Caki2 (cell line): ENCODE results near the gene SPDEF. TPM values are rescaled to one million over a fixed set of nuclear protein-coding genes. Genes with fewer than 3 reads are reported as not detected.

Source experiments
- DNase-seq: peaks from one replicate; pipeline ENCODE4 v3.0.0-alpha.2; 2015; ENCODE audit warnings: low read depth
- in situ Hi-C: cut with HindIII; loops from 2 replicates; pipeline ENCODE4 v1.10.0; 2016; ENCODE audit warnings: low sequenced_read_pairs, low pct_unique_long_range_greater_than_20kb, mixed read lengths
- total RNA-seq: library from RNA; depleted of rRNA; stranded (reverse); fragments of >200 nt; shearing (Covaris generic); gene quantifications from 2 replicates; pipeline ENCODE4 v1.2.3, GENCODE V29; 2014; ENCODE audit warnings: low replicate concordance; rRNA removed

SPDEF gene
- total RNA-seq, 1 experiment from 2014 or later: 0.24 TPM

DNA sequence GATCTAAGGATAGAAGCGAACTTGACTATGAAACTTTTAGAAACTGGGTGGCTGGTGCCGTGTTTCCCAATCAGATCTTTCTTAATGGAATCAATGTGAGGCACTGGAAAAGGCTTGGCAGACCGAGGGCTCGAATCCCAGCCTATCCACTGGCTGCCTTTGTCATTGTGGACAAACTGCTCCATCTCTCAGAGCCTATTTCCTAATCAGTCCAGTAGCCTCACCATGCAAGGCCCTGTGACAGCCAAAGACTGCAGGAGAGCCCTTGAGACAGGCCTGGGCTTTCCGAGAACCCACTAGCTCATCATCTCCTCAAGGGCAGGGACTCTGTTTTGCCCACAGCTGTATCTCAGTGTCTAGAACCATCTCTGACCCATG lies 43.4 kb downstream of the SPDEF start:
- in situ Hi-C loops: no loop called here

DNA sequence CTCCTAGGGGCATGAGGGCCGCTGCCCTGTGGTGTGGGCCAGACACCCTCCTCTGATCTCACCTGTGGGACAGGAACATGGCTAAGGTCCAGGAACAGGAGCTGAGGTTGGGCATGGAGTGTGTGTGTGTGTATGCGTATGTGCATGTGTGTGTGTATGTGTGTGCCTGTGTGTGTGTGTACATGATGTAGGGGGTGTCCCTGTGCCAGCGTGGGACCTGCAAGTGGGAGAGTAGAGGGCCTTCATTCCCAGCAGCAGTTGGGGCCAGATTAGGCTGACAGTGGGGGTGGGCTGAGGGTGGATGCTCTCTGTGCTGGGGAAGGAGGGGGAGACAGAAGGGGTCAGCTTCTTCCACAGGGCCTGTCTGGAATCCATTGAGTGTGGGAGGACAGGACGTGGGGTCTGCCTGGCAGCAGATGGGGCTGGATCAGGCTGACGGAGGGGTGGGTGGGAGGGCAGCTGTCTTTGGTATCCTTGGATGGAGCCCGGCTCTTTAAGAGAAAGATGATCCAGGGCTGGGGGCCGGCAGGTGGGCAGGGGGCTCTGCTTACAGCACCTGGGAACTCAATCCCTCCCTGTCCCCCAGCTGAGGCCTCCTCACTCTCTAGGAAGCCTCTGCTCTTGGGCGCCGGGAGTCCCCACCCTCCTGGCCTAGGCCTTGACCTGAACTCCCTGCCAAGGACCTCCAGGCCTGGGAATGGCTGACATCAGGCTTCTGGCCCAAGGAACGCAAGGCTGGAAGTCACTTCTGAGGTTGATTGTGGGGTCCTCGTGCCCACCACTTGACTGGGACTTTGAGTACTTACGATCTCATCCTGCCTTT lies 44.0 kb downstream of the SPDEF start:
- in situ Hi-C loops: no loop called here

More for the DNA sequence above, 43.4 kb downstream of the SPDEF start:
- DNase-seq: no peak

DNA sequence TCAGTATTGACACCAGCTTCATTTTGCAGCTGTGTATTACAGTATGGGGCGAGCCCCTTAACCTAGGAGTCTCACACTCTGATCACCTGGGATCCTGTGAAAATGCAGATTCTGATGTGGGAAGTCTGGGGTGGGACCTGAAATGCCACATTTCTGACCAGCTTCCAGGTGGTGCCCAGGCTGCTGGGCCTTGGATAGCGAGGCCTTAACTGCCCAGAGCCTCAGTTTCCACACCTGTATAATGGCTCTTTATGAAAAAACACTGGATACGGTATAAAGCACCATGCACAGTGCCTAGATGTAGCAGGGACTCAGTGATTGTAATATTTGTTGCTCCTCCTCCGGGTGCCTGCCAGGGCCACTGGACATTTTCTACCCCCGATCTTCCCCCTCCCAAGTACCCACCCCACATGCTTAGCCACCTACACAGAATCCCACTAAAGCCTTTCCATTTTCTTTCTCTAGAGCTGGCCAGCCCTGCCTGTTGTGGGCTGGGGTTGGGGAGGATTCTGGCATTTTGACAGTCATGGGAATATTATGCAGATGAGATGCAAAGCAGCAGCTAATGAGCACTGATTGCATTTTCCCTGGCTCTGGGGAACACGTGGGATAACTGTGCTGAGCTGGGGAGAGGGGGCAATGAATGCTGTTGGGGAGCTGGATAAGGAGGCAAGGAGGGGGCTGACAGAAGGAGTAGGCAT lies 44.8 kb downstream of the SPDEF start:
- DNase-seq: no peak
- in situ Hi-C loops: no loop called here

More for the DNA sequence above, 44.0 kb downstream of the SPDEF start:
- DNase-seq: no peak

DNA sequence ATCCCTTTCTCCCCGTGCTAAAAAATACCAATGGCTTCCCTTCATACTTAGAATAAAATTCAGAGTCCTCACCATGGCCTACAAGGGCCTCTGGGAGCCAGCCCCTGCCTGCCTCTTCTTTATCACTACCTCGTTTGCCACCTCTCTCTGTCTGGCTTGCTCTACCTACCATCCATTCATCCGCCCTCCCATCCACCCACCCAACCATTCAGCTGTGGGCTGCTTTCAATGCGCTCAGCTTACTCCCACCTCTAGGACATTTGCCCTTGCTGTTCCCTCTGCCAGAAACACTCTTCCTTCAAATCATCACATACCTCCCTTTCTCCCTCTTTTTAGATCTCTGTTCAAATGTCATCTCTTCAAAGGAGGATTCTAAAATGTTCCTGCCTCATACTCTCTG lies 45.8 kb downstream of the SPDEF start:
- DNase-seq: no peak
- in situ Hi-C loops: no loop called here

DNA sequence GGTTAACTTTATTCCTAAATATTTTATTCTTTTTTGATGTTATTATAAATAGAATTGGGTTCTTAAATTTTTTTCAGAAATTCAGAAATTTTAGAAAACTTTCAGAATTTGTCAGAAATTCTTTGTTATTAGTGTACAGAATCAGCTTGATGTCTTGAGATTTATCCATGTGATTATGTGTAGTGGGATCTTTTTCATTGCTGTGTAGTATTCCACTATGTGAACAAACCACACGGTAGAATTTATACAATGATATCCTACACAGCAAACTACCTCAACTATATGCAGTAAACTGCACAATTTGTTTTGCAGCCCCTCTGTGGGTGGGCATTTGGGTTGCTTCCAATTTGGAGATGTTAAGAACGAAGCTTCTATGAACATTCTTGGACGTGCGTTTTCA lies 46.3 kb downstream of the SPDEF start:
- in situ Hi-C loops: no loop called here
- DNase-seq: no peak

DNA sequence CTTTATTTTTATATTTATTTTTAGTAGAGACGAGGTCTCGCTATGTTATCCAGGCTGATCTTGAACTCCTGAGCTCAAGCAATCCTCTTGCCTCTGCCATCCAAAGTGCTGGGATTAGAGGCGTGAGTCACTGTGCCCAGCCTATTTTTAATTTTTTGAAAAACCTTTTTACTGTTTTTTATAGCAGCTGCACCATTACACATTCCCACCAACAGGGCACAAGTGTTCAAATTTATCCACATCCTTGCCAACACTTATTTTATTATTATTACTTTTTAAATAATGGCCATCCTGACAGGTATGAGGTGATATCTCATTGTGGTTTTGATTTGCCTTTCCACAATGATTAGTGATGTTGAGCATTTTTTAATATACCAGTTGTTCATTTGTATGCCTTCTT lies 47.7 kb downstream of the SPDEF start:
- no peak for DNase-seq
- in situ Hi-C loops: no loop called here

DNA sequence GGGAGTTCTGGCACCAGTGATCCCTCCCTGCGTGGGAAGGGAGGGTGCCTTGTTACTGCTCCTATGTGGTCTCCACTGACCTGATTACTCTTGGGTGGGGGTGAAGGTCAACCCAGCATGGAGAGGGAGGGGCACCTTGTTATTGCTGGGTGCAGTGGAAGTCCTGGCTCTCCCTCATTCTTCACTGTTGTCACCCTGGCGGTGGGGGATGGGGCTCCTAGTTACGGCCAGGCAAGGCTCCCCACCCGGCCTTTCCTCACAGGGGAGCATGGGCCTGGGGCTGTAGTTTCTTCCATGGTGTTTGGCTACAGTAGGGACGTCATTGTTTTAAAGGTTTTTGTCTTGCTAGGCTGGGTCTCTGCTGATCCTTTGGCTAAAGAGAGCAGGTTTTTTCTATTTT lies 49.4 kb downstream of the SPDEF start:
- in situ Hi-C loops: no loop called here
- DNase-seq: no peak

DNA sequence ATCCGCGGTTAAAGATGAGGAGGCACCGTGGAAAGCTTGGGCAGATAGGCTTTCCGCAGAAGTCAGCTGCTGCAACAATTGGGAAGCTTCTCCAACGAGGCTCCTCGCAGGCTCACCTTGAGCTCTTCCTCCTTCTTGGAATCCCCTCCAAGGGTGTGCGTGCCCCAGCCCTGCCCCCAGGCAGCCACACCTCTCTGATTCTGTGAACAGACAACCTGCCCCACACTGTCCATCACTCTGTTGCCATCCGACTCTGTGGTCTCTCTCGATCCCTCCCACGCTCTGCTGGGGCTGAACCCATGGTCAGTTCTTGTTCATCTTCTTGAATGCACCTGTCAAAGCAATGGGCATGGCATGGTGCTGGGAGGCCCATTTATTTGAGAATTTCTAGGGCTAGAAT lies 58.7 kb downstream of the SPDEF start:
- DNase-seq: no peak
- in situ Hi-C loops: no loop called here

DNA sequence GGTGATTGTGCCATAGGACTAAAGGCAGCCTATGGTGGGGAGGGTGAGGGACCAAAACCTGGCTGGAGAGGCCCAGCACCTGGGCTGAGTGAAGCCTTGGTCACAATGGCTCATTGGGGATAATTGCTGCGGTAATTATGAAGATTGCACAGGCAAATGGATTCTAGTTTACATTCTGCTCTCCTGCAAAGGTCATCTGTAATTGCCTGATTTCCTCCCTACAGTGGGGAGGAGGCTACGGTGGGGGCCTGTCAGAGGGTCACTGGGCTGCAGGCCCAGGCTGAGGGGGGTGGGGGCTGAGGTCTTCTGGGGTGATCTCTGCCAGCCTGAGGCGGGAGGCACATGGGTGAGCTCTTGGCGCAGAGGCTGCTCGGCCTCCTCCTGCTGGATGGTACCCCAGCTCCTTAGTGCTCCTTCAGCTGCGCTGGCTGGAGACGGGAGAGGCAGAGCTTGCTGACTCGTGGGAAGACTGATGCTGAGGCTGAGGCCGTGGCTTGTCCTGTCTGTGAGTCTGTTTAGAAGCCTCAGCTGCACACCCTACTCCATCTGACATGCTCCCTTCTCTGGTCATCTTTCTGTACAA lies 59.9 kb downstream of the SPDEF start:
- DNase-seq: no peak
- in situ Hi-C loops: no loop called here

DNA sequence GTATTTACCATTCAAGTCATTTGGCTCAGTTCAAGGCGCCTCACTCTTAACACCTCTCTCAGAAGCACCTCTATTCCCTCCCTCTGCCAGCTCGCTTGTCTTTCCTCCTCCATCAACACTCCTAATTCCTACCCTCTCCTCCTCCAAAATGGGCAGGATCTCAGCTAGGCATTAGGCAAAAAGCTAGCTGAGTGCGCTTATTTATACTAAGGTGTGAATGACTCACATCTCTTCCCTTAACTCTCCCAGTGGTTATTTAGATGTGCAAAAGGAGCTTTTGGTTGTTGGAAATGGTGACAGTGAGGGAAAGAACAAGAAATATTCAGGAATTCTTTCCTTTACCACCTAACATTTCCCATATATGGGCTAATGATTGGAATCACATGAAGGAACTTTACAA lies 61.2 kb downstream of the SPDEF start:
- no peak for DNase-seq
- in situ Hi-C loops: no loop called here

DNA sequence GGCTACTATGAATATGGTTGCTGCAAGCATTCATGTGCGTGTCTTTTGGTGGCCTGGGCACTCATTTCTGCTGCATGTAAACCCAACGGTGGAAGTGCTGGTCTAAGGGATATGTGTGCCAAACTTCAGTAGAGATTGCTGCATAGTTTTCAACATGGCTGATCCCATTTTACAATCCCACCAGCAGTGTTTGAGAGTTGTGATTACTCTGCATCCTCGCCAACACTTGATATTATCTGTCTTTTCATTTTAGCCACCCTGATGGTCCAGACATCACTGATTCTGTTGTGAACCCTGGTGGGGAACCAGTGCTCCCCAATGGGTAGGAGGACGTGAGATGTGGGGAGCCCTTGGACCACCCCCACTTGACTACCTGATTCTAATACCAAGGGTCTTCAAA lies 62.8 kb downstream of the SPDEF start:
- in situ Hi-C loops: no loop called here
- no peak for DNase-seq

DNA sequence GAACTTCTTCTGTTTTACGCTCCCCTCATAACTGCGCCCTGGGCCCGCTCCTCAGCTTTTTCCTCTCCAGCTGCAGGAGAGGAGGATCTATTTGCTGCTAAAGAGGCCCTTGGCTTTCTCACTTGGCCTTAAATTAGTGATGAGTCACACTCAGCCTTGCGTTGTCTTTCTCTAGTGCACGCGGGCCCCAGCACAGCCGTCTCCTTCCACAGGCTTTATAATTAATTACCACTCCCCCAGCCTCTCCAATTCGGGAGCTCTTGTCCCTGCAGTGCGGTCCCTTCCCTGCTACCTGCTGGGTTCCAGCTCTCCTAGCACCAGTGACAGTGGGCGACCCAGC lies 65.1 kb downstream of the SPDEF start:
- in situ Hi-C loops: no loop called here

DNA sequence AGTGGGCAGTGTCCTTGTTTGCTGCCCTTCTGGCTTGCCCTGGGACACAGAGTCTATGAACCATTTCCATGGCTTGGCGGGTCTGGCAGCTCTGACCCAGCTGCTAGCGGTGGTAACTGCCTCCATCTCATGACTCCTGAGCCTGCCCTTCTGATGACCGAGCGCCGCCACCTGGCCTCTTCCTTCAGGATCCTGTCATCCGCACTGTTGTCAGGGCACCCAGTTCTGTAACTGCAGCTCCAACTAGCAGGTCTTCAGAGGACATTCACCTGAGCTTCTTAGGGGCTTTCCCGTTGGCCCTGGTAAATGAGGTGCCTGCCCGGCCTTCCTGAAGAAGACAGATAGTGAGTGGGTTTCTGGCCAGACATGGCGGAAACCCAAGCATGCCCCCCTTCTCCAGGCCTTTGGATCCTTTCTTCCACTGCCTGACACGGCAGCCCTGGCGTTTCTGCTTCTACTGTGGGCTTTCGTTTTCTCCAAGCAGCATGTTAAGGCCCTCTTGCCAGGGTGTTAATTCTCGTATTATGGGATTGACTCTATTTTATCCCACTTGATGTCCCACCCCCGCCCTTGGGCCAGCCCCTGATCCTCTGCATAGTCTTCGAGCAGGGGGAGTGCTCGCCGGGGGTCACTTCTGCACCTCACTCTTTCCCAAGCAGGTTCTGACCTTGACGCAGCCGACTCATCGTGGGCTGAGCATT lies 65.6 kb downstream of the SPDEF start:
- in situ Hi-C loops: no loop called here
- no peak for DNase-seq

More for the DNA sequence above, 65.1 kb downstream of the SPDEF start:
- no peak for DNase-seq

DNA sequence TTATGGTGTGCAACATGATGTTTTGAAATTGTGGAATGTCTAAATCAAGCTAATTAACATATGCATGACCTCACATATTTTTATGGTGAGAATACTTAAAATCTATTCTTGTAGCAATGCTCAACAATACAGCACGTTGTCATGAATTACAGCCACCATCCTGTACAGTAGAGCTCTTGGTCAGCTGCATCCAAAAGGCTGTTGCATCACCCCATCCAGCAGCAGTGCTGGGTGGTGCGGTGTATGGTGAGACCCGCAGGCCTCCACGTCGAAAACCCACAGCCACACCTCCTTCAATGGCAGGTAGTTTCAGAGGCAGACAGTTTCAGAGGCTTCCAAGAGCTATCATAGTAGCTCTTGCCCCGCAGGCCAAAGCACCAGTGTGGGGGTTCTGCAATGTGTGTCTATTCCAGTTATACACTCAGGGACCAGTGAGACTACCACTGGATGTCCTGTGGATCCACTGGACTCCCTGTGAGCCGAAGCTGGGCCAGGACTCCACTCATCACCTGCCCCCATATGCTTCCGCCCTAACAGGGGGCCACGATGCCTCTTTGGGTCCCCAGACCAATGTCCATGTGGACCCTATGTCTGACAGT lies 66.8 kb downstream of the SPDEF start:
- no peak for DNase-seq
- in situ Hi-C loops: no loop called here

Other genes with a start within 250 kb of the SPDEF start
- 6.7 and 7.2 TPM in 2 replicates for gene NUDT3, start 163.7 kb downstream of the SPDEF start, total RNA-seq
- 2,697 and 2,797 TPM in 2 replicates for gene RPS10, start 130.3 kb downstream of the SPDEF start, total RNA-seq
- not detected in 2 replicates for gene PACSIN1, start 90.3 kb downstream of the SPDEF start, total RNA-seq
- 46.1 and 54.5 TPM in 2 replicates for gene ILRUN, start 140.4 kb upstream of the SPDEF start, total RNA-seq
- 468 and 560 TPM in 2 replicates for gene SNRPC, start 201.2 kb upstream of the SPDEF start, total RNA-seq
- 3.5 and 5.6 TPM in 2 replicates for gene BLTP3A, start 235.8 kb upstream of the SPDEF start, total RNA-seq